GM18508 (cell line): ENCODE results near the gene SHISA8.

Experiments used
- ATAC-seq: cut with Tn5 transposase; IDR thresholded peaks from one replicate; pipeline ENCODE4 v1.9.1; 2021; ENCODE audit warnings: moderate number of reproducible peaks; ENCODE audit not compliant: insufficient read depth, unreplicated experiment

The SHISA8 gene

DNA sequence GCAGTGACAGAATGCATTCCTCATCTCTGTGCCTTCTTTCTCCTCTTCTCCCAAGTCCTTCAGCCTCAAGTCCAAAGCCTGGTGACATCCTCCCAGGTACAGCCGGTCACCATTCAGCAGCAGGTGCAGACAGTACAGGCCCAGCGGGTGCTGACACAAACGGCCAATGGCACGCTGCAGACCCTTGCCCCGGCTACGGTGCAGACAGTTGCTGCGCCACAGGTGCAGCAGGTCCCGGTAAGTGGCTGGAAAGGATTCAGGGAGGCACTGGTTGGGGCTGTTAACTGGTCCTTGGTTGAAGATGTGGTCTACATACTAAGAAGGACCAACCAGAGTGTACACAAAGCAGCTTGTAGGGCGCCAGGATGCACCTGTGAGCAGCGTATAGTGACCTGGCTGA is 46.3 kb downstream of the SHISA8 start:
- no peak for ATAC-seq

DNA sequence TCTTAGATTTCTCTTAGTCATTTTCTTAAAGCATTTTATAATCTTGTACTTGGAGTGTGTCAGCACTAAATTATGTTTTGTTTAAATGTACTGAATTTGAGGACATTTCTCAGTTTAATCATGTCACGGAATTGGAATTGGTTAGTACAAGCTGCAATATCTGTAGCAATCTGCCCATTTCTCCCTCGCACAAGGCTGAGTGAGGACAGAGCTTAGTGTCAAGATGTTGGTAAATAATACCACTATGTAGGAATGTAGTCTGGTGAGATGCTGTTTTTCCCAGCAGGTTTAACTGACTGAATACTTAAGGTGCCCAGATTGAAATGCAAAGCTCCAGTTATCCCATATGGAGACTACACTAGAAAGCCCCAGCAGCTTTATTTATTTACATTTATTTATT is 51.4 kb downstream of the SHISA8 start:
- ATAC-seq: no peak

DNA sequence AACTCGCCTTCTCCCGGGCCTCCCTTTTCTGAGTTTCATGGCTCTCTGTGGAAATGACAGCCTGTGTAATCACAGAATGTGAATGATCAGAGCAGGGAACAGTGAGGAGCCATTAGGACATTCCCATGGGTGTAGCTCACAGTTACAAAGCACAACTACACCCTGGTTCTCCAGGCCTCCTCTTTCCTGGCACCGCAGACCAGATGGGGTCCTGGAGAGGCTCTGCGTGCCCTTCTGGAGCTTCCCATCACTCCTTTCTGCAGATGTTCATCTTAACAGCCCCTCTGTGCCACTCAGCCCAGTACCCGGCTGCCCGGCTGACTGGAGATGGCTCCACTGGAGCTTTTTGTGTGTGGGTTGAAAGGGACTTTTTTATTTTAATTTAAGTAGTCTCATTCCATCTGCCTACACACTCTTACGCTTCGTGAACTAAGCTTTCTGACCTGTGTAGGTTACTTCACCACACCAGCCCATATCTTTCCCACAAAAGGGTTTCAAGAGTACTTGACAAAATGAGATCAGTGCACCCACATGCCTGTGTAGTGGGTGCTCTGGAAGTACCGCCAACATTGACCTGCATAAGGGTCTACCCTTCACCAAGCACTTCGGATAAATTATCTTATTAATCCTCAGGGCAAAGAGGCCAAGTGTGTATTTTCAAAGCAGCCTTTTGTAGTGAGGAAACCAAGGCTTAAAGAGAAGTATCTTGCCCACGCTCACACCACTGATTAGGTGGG is 52.2 kb downstream of the SHISA8 start:
- ATAC-seq: peak; percentile 49

DNA sequence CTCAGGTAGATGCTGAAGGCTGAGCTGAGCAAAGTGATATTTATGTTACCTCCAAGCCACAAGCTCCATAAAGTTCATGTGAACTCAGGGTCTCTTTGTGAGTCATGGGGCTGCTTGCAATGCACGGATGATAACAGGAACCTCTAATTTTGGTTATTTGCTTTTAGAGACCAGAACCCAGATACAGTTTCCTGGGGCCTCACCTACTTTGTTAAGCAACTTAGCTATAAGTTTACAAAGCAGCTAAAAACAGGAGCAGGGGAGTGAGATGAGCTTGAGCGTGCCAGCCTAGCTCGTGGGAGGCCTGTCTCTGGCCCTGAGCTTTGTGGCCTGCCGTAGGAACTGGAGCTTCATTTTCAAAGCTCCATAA is 52.7 kb downstream of the SHISA8 start:
- ATAC-seq: peak; percentile 7
